Cortex of kidney (tissue), 1 donor: ENCODE measurements around the gene PTPRN.
"Not testable (repeated sequence)": the region's sequence is repeated elsewhere in the genome, so short reads cannot be mapped to it uniquely, and the experiment has no call there.

Experiments used
- DNase-seq: peaks from one replicate; lab custom pipeline; 2025; lab: John Stamatoyannopoulos, UW

Gene PTPRN

GRCh38 chr2:219270055-219270372 is 39.2 kb downstream of the PTPRN start:
- no peak for DNase-seq

GRCh38 chr2:219269362-219270054 is 39.7 kb downstream of the PTPRN start:
- no peak for DNase-seq

GRCh38 chr2:219268294-219268693 is 40.9 kb downstream of the PTPRN start:
- DNase-seq = no peak

GRCh38 chr2:219266886-219267285 is 42.3 kb downstream of the PTPRN start:
- no peak for DNase-seq

GRCh38 chr2:219266232-219266631 is 43.0 kb downstream of the PTPRN start:
- DNase-seq = no peak

- DNase-seq = no peak
These were observed 48.0 kb downstream of the PTPRN start for GRCh38 chr2:219261024-219261855.

- DNase-seq = not testable (repeated sequence)
These were observed 50.3 kb downstream of the PTPRN start for GRCh38 chr2:219258942-219259341.

- DNase-seq = no peak
These were observed 54.5 kb downstream of the PTPRN start for GRCh38 chr2:219254590-219255201.

GRCh38 chr2:219253753-219254589 is 55.2 kb downstream of the PTPRN start, which contains the start of gene TUBA4A:
TUBA4A (minus strand) TSS chr2:219253918; CDS start chr2:219253858, 60 bp downstream.
- no peak for DNase-seq

- no peak for DNase-seq
These were observed 56.1 kb downstream of the PTPRN start, which contains the start of gene TUBA4B for GRCh38 chr2:219252900-219253752. TUBA4B (plus strand) TSS chr2:219253243; CDS start chr2:219253408, 165 bp downstream.

- DNase-seq = no peak
These were observed 56.7 kb downstream of the PTPRN start for GRCh38 chr2:219252570-219252899.

GRCh38 chr2:219252084-219252483 is 57.1 kb downstream of the PTPRN start:
- DNase-seq = no peak

- no peak for DNase-seq
These were observed 57.5 kb downstream of the PTPRN start for GRCh38 chr2:219251656-219252055.

GRCh38 chr2:219250049-219250781 is 59.0 kb downstream of the PTPRN start:
- no peak for DNase-seq

- DNase-seq = no peak
These were observed 59.8 kb downstream of the PTPRN start for GRCh38 chr2:219249203-219249980.

- no peak for DNase-seq
These were observed 60.4 kb downstream of the PTPRN start for GRCh38 chr2:219248845-219249202.

GRCh38 chr2:219247678-219248642 is 61.2 kb downstream of the PTPRN start:
- DNase-seq = no peak

- no peak for DNase-seq
These were observed 62.6 kb downstream of the PTPRN start for GRCh38 chr2:219246559-219246958.

GRCh38 chr2:219245899-219246230 is 63.3 kb downstream of the PTPRN start:
- DNase-seq = no peak
